CD4-positive, alpha-beta T cell treated with Interleukin-21 for 1 hour (primary cell): ENCODE results near the gene SGMS1.

ENCODE experiments used
- DNase-seq: peaks from one replicate; pipeline ENCODE4 v3.0.0-alpha.2; 2020

The SGMS1 gene

DNA sequence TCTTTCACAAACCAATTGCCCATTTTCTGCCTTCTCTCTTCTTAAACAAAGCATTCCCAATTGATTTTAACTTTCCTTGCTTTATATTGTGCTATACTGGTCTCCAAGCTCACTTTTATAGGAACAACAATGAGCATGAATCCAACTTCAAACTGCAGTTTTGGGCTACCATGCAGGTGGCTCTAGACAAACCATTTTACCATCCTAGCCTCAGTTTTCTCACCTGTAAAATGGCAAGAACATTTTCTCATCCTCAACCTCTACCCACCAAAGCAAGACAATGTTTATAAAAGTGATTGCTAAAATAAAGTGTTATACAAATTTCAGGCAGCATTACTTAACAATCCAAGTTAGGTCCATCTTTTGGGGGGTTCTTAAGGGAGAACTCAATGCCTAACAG, 305.6 kb downstream of the SGMS1 start:
- no peak for DNase-seq

DNA sequence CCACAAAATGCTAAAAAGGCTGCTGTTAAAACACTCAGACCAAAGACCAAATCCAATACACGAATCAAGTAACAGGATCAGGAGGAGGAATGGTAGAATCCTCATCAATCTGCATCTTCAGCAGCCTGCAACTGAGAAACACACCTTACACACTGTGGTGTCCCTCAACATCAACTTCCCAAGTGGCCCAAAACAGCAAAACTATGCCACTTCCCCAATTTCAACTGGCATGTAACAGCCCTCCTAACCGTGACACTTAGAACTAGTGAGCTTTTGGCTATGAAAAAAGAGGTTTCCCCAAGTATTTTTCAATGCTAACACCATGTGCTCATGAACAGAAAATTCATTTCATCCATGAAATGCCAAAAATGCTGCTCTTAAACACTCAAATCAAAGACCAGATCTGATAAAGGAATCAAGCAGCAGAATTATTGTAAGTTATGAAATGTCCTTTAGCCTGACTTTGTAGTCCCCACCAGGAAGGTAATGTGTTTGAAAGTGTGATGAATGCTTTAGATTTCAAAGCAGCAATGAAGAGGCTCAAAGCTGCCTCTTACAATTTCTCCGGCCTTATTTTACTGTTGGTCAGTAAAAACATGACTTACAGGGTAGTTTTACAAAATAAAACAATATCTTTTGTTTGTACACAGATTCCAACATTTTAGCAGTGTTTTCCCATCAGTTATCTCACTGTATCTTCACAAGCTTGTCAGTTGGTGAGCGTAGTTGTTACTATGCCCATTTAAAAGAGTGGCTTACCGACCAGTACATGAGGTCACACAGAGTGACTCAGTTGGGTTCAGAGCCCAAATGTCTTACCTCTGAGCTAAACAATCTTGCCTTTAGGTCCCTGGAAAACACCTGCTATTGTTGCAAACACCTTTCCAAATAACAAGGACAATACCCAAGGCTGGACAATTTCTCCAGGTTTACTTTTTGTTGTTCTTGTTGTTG, 306.8 kb downstream of the SGMS1 start:
- no peak for DNase-seq

DNA sequence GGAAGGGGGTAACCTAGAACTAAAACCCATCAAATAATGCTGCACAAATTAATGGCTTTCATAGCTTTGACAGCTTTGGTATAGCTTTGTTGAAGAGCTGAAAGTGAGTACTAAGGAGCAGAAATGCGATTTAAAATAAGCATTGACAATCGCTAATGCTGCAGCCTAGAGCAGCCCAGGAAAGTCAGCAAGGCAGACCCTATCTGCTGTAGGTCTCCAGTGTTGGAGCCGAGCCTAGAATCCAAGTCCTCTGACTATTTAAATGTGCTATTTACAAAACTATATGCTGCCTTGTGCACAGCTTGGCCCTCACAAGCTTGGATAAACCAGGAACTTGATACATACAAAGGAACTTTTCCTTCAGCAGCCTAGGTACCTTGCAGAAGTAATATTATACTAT, 307.6 kb downstream of the SGMS1 start:
- no peak for DNase-seq

DNA sequence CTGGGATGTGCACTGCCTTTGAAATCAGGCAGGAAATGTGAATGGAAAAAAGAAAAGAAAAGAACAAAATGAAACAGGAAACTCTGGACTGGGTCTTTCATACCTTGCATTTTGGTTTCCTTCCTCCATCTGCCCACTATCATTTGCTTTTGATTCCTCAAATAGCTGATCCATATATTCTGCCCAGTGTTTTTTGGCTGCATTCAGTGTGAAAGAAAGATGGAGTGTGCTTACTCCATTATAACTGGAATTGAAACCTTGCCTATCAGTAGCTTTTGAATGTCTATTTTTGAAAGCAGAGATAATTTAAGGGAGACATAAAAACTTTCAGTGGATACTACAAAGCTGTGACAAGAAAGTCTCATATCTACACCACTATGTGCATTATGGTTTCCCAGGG, 308.3 kb downstream of the SGMS1 start:
- DNase-seq: no peak

DNA sequence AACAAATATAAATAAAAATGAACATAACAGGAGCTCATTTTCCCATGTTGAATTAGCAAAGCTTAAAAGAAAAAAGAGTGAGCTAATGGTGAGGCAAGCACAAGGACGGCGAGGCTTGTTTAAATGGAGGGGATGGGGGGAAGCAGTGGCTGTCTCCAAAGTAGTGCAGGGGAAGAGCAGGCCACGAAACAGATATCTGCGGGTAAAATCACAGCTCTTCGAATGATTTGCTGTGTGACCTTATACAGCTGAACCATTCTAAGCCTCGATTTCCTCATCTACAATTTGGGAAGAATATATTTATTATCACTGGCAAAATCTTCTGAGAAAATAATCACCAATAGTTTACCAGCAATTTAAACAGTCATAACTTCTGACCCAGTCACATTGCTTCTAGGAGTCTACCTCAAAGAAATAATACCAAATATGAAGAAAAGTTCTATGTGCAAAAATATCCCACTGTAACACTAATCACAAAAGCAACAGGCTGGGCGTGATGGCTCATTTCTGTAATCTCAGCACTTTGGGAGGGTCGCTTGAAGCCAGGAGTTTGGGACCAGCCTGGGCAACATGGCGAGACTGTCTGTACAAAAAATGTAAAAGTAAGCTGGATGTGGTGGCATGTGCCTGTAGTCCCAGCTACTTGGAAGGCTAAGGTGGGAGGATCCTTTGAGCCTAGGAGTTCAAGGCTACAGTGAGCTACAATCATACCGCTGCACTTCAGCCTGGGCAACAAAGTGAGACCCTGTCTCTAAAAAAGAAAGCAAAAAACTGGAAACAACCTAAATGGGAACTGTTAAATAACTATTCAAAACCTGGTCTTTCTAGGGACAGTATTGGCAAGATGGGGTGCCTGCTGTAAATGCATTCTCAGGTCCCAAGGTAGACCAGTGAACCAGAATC, 309.3 kb downstream of the SGMS1 start:
- DNase-seq: no peak

DNA sequence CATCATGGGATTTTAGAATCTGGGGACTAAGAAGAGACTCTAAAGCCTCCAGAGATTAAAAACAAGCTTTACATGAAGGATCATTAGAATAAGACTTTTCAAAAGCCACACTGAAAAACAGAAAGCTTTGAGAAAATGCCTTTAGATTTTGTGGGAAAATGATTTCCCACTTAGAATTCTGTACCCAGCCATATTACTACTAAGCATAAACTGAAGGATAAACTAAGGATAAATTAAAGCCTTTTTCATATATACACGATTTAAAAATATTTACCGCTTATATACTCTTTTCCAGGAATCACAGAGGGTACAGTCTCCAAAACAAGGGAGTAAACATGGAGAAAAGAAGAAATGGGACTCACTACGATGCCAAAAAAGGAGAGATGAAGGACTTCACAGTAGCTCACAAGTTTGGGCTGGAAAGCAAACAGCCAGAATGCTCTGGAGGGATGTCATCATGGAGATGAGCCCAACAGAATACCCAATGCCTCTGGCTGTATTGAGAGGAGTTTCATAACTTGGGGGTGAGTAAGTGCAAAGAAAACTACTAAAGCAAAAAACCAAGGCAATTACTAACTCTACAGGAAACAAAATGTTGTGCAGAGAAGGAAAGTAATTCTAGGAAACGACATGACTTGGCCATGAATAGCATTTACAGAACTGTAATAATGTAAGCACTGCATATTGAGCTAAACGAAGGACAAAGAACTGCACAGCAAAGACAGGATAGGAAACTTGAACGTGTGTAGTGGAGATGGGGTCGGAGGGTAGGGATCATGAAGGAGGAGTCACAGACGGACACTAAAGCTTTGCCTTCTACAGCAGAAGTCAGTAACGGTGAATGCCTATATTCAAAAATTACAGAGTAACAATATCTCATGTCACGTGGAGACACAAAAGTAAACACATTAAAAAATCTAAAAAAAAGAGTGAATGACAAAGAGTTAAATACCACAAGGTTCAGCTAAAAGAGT, 311.0 kb downstream of the SGMS1 start:
- DNase-seq: no peak

DNA sequence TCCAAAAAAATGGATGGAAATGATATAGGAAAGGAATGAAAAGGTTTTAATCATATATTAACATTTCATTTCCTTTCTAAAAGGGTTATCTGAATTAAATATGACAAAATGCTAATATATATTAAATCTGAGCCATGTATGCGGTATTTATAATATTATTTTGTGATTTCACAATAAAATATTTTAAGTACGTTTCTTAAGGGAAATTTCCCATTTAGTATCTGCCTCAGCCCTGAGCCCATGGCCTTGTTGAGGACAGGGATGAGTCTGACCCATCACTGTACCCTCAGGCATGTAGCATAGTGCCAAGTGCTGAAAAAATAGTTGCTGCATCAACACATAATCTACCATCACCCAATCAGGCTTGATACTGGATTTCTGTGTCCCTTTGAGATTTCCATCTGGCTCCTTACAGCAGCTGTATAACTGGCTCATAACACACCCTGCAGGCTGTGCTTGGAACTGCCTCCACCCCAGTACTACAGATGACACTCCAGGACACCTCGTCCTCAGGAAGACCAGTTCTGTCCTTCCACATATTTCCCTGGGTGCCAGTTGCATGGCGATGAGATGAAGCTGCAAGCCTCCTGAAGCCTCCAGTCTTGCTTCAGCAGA, 313.1 kb downstream of the SGMS1 start:
- DNase-seq: no peak

DNA sequence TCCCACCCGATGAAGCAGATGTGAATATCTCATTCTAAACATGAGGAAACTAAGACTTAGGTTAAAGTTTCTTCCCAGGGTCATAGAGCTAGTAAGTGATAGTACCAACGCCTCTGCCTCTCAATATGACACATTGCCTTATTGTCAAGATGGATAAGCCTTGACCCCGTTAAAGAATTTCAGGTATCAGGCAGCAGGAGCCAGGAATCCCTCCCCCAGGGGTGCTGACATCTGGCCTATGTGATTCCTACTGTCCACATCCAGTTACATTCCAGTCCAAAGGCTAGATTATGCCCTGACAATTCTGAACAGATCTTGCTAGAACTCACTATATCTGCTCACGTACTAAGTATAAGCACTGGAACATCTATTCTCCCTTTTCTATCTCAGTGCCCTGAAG, 314.4 kb downstream of the SGMS1 start:
- no peak for DNase-seq

DNA sequence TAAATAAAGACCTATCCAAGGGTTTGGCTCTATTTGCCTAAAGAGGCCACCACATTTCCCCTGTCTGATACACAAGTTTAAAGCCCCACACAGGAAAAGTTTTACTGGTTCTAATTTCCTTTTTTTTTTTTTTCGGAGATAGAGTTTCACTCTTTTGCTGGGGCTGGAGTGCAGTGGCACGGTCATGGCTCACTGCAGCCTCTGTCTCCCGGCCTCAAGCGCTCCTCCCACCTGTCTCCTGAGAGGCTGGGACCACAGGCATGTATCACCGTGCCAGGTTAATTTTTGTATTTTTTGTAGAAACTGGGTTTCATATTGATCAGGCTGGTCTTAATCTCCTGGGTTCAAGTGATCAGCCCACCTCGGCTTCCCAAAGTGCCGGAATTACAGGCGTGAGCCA, 319.1 kb downstream of the SGMS1 start:
- DNase-seq: no peak

DNA sequence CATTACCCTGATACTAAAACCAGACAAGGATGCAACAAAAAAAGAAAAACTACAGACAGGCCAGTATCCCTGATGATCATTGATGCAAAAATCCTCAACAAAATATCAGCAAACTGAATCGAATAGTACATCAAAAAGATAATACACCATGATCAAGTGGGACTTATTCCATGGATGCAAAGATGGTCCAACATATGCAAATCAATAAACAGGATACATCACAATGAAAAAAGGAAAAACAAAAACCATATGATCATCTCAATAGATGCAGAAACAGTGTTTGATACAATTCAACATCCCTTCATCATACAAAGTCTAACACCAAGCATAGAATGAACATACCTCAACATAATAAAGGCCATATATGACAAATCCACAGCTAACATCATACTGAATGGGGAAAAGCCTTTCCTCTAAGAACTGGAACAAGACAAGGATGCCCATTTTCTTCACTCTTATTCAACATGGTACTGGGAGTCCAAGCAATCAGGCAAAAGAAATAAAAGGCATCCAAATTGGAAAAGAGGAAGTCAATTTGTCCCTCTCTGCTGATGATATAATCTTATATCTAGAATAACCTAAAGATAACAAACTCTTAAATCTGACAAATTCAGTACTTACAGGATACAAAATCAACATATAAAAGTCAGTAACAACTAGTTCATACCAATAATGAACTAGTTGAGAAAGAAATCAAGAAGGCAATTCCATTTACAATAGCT, 323.6 kb downstream of the SGMS1 start:
- DNase-seq: no peak

DNA sequence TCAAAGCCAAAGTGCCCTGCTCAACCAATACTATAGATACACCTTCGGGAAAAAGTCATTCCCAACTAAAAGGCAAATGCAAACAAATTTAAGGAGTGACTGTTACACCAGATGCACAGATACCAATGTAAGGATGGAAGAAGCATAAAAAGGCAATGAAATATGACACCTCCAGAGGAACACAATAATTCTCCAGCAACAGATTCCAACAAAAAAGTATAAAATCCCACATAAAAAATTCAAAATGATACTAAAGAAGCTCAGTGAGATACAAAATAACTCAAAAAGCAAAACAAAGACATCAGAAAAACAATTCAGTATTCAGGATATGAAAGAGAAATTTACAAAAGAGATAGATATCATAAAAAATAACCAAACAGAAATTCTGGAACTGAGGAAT, 328.4 kb downstream of the SGMS1 start:
- no peak for DNase-seq

DNA sequence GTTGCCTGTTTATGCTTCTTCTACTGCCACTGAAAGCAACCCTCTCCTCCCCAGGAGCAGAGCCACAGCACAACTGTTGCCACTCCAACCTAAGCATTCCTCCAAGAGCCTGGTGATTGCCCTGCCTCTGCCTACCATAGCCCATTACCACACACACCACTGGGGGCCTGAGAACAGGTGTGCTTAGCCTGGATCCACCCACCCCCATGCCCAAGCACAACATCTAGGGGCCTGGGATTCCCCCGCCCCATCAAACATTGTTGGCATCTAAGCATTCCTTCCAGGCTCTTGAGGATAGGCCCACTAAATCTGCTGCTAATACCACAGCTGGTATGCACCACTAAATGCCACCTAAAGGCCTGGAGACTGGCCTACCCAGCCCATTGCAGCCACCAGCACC, 329.2 kb downstream of the SGMS1 start:
- no peak for DNase-seq

DNA sequence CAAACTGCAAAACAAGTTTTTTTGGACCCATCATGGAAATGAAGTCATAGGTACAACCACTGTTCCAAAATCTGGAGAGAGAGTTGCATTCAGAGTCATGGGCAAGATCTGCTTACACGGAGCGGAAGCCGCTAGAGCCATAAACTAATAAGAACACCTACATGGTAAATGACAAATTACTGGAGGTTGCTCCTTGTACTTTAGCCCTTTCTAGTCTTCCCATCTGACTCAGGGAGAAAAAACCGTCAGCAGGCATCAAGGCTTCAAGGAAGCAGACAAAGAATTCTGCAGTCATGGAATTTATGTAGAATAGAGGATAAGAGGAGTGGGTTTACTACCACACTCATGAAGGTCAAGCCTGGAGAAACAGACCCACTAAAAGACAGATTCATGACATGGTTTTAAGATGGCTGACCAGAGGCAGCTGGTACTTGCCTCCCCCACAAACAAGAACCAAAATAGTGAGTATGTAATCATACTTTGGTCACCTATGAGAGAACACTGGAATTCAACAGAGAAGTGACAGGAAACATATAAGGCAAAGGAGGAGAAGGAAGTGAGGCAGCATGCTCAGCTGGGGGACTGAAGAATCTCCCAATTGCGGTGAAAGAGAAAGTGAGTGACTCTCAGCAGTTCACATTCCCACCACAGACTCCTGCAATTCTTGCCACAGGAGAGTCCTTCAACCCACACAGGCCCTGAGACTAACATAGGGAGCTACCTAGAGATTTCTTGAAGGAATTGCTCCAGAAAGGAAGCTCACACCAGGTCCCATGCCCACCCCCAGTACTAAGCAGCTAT, 330.0 kb downstream of the SGMS1 start:
- DNase-seq: no peak

DNA sequence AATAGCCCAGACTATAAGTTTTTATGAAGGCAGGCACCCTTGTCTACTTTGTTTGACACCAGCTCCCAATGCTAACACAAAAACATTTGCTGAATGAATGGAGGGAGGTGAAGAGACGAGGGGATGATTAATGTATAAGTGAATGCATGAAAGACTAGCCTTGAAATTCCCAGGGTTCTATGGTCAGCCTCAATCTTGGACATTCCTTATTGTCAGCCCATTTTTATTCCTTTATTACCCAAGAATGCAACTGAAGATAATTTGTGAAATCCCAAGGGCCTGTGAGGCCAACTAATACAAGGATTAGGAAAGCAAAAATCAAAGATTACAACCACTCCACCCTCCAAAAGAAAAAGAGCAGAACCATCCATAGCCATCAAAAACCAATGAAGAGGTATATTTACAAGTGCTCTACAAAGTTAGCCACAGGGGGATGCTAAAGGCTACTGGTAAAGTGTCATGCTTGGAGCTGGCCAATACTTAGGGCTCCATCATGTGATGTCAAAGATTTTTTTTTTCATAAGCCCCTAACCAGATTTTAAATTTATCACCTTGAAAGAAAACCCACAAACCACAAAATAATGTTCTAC, 332.4 kb downstream of the SGMS1 start:
- DNase-seq: no peak

DNA sequence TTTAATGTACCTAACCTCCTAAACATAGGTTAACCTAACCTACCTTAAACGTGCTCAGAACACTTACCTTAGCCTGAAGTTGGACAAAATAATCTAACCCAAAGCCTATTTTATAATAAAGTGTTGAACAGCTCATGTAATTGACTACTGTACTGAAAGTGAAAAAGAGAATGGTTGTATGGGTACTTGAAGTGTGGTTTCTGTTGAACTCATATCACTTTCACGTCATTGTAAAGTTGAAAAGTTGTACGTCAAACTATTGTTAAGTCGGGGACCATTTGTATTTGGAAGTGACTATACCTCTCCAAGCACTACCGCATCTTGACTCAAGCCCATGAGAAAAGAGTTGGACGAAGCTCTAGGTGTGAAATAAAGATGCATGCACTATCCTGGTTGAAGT, 334.6 kb downstream of the SGMS1 start:
- no peak for DNase-seq

DNA sequence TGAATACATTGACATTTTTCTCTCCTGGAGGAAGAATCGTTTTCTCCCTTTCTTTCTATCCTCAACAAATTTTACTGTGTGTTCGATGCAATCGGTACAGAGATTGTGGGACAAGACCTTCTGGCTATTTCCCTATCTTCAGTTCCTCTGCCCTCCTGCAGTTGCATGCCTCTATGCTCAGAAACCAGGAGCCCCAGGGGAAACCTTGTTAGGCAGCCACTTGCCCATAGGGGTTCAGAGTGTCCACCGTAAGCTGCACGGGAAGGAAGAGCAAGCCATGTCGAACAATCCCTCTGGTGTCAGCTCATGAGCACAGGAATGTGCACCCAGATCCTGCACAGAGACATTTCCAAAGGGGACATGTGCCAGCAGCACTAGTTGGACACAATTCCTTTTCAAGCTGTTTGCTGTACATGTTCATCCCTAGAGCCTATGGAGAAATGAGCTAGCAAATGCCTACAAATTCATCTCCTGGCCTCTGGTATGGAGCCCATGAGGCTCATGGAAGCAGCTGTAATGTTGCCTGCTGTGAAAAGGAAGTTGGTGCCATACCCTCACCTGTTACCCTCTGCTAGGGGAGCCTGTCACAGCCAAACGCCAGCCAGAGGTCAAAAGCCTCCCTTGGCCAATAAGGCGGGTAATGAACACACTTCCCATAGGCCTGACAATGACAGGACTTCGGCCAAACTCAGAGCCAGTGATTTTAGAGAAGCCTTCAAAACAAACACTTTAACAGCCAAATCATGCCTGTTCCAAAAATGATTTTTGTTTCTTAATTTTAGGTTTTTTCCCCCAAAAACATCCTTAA, 336.6 kb downstream of the SGMS1 start:
- no peak for DNase-seq

DNA sequence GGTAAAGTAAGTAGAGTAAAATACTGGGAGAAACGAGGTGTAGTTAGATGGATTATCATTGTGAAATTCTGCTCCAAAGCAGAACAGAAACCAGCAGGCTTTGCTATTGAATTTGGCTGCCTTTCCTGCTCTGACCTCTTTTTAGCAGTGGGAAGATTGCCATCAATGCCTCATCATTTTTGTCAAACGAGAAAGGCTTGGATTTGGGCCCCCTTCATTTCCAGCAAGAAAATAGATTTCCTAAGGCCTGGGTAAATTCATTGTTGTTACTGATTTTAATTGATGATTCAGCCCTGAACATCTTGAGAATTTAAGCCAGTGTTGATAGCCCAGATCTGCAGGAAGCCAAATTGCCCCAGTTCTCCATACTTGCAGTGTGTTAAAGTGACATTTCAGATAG, 337.2 kb downstream of the SGMS1 start:
- no peak for DNase-seq

DNA sequence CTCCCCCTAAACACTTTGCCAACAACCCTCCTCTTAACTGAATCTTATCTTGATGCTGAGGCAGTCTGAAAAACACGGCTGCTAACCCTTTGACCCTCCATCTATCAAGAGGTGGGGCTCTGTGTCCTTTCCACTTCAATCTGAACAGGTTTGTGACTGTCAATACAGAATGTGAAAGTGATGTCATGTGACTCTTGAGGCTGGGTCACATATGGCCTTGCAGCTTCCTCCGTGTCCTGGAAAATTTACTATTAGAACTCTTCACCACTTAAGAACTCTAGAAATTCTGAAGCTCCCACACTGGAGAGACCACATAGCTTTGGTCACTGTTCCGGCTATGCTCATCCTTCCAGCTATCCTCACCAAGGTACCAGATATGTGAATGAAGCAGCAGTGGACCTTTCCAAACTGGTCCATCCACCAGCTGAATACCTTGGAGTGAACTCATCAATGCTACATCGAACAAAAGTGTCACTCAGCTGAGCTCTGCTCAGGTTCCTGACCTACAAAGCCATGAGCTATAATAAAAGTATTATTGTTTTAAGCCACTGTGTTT, 341.7 kb downstream of the SGMS1 start:
- DNase-seq: no peak
